Vagina (tissue), 2 donors: Measurements from ENCODE around the gene SLC46A1.

Source experiments
- CTCF ChIP-seq, 3 experiments: fragments of 450-650 bp in 2 of 3; fragments of 200-600 bp in 1 of 3; sonication (generic) in 1 of 3; IDR thresholded peaks; one replicate each; pipeline ENCODE4 v1.5.1; 2017 to 2019; ENCODE audit warnings: antibody characterized with exemption in 3 of 3, mild to moderate bottlenecking in 2 of 3, moderate library complexity in 2 of 3
- POLR2A ChIP-seq, 2 donors: fragments of 450-650 bp; IDR thresholded peaks; one replicate each; pipeline ENCODE4 v1.6.1; 2017; ENCODE audit warnings: antibody characterized with exemption in 2 of 2, mild to moderate bottlenecking in 2 of 2, moderate library complexity in 2 of 2
- POLR2AphosphoS5 ChIP-seq, 2 donors: sonication (generic); formaldehyde crosslinking; IDR thresholded peaks; one replicate each; pipeline ENCODE4 v1.9.0; 2017; ENCODE audit warnings: antibody characterized with exemption in 2 of 2, mild to moderate bottlenecking in 2 of 2, low read depth in 1 of 2; ENCODE audit not compliant: insufficient read depth in 1 of 2

DNA sequence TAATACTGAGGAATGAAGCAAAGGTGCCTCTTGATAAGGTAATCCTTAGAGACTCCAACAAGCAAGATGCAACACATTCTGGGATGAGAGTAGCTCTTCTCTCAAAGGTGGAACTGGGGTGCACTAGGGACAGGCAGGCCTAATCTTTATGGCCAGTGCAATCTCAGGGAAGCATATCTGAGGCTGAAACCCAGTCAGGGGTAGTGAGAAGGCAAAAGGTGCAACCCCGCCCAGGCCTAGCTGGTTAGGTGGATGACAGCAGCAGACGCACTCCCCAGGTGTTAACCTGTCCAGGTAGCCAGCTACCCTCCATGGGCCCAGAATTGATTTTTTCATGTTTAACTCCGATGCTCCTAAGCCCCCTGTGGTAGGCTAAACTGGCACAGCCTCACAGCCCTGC lies 9.9 kb upstream of the SLC46A1 start:
- TF ChIP-seq POLR2AphosphoS5 (IDR thresholded peaks at IDR 0.05; ENCODE audit: insufficient read depth in 1 of 2, low read depth in 1 of 2) (no peak), POLR2A (IDR thresholded peaks at IDR 0.05) (no peak), CTCF (IDR thresholded peaks at IDR 0.05) (no peak)
